Vagina (tissue), 2 donors: Measurements from ENCODE around the gene OPRM1. TPM values are rescaled to one million over a fixed set of nuclear protein-coding genes. Genes with fewer than 3 reads are reported as not detected.

Source experiments
- DNase-seq, 2 donors: peaks; one replicate each; pipeline ENCODE4 v3.0.0-alpha.2; 2017; ENCODE audit errors: extremely low spot score in 2 of 2
- H3K27ac ChIP-seq: fragments of 200-600 bp; sonication (generic); one replicate; pipeline ENCODE4 v1.5.1; 2019
- H3K27me3 ChIP-seq: fragments of 200-600 bp; sonication (generic); one replicate; pipeline ENCODE4 v1.5.1; 2019
- H3K36me3 ChIP-seq, 2 donors: fragments of 200-600 bp; sonication (generic); one replicate each; pipeline ENCODE4 v1.5.1; 2017 to 2019
- H3K4me1 ChIP-seq: fragments of 200-600 bp; sonication (generic); one replicate; pipeline ENCODE4 v1.5.1; 2019
- H3K4me3 ChIP-seq, 2 donors: fragments of 200-600 bp; sonication (generic); 1 replicate in 1 of 2; 2 replicates in 1 of 2; pipeline ENCODE4 v1.5.1; 2016 to 2019
- H3K9me3 ChIP-seq: fragments of 200-600 bp; sonication (generic); one replicate; pipeline ENCODE4 v1.5.1; 2019
- CTCF ChIP-seq, 3 experiments: fragments of 450-650 bp in 2 of 3; fragments of 200-600 bp in 1 of 3; sonication (generic) in 1 of 3; IDR thresholded peaks; one replicate each; pipeline ENCODE4 v1.5.1; 2017 to 2019; ENCODE audit warnings: antibody characterized with exemption in 3 of 3, mild to moderate bottlenecking in 2 of 3, moderate library complexity in 2 of 3
- POLR2A ChIP-seq, 2 donors: fragments of 450-650 bp; IDR thresholded peaks; one replicate each; pipeline ENCODE4 v1.6.1; 2017; ENCODE audit warnings: antibody characterized with exemption in 2 of 2, mild to moderate bottlenecking in 2 of 2, moderate library complexity in 2 of 2
- POLR2AphosphoS5 ChIP-seq, 2 donors: sonication (generic); formaldehyde crosslinking; IDR thresholded peaks; one replicate each; pipeline ENCODE4 v1.9.0; 2017; ENCODE audit warnings: antibody characterized with exemption in 2 of 2, mild to moderate bottlenecking in 2 of 2, low read depth in 1 of 2; ENCODE audit not compliant: insufficient read depth in 1 of 2
- intact Hi-C: fragments of 100-400 bp; cut with DNase I; formaldehyde crosslinking; loops from one replicate; pipeline ENCODE4 v1.15.1; 2023
- total RNA-seq: library from RNA; depleted of rRNA; stranded (reverse); fragments of >200 nt; gene quantifications from one replicate; pipeline ENCODE4 v1.2.3, GENCODE V29; 2016

The OPRM1 gene
- total RNA-seq, 1 donor from 2014 or later = 0.98 TPM

- Histone ChIP-seq H3K4me3 (no peak overlapping the region), H3K4me1 (no peaks in the 10 kb centered on the region), H3K27me3 (no peaks in the 10 kb centered on the region), H3K36me3 (no peaks in the 10 kb centered on the region), H3K9me3 (no peaks in the 10 kb centered on the region), H3K27ac (no peak overlapping the region)
- DNase-seq = no peak
- intact Hi-C loops = no loop called here
- TF ChIP-seq CTCF (IDR thresholded peaks at IDR 0.05) (no peak), POLR2A (IDR thresholded peaks at IDR 0.05) (no peak), POLR2AphosphoS5 (IDR thresholded peaks at IDR 0.05; ENCODE audit: insufficient read depth in 1 of 2, low read depth in 1 of 2) (no peak)
Observed at GRCh38 chr6:154268486-154268885, 229.4 kb downstream of the OPRM1 start.

DNA sequence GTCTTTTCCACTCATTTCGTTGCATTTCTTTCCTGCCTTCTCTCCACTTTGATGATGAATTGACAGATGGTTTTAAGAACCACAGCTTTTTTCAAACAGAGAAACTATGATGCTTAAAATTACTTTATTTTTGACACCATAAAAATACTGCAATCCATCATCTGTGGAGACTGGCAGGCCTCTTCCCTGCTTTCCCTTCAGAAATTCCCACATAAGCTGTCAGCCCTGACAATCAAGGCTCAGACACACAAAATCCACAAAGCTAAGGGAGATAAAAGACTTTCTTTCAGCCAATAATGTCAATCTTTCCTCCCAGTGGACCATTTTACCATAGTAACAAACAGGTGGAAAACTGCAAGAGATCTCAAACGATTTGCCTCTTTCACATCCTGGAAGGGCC is 235.1 kb downstream of the OPRM1 start:
- Histone ChIP-seq H3K27me3 (no peaks in the 10 kb centered on the region), H3K4me1 (no peaks in the 10 kb centered on the region), H3K36me3 (no peaks in the 10 kb centered on the region), H3K9me3 (no peaks in the 10 kb centered on the region), H3K4me3 (no peak overlapping the region), H3K27ac (no peak overlapping the region)
- intact Hi-C loops = loop anchor here (10.0 kb wide), 1 partner anchor 119 kb away; no protein-coding TSS in a partner anchor
- DNase-seq = no peak
- TF ChIP-seq CTCF (IDR thresholded peaks at IDR 0.05) (no peak), POLR2A (IDR thresholded peaks at IDR 0.05) (no peak), POLR2AphosphoS5 (IDR thresholded peaks at IDR 0.05; ENCODE audit: insufficient read depth in 1 of 2, low read depth in 1 of 2) (no peak)

DNA sequence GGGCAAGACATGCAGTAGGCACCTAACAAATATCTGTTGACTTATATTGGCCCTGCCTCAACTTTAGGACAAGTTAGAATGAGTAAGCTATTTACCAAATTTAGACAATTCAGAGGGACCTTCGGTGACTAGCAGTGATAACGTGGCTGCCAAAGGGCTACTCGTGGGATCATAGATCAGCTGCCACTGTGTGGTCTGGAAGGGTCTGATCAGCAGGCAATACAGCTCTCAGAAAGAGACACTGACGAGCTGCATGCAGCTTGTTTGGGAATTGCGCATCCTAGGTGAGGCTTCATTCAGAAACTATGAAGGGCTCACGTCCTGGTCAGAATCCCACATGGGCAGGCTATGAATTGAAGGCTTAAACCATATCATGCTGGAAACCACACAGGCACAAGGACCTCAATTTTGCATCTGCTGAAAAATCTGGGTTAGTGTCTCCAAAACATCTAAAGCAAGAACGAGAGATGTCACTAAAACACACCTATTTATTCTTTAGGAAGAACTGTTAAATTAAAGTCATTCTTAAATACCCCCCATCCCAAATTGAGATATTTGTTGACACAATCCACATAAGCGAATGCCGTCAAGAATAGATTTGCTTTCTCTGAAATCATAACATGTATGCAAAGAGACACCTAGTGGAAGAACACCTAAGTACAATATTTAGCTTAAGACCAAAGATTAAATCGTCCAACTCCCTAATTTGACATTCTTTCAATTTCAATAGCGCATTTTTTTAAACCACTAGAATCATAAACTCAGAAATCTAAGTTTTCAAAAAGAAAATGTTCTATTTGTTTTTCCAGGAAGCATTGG is 238.0 kb downstream of the OPRM1 start:
- Histone ChIP-seq H3K27me3 (no peaks in the 10 kb centered on the region), H3K9me3 (no peaks in the 10 kb centered on the region), H3K36me3 (no peaks in the 10 kb centered on the region), H3K4me1 (no peaks in the 10 kb centered on the region), H3K4me3 (no peak overlapping the region), H3K27ac (no peak overlapping the region)
- TF ChIP-seq POLR2AphosphoS5 (IDR thresholded peaks at IDR 0.05; ENCODE audit: insufficient read depth in 1 of 2, low read depth in 1 of 2) (no peak), POLR2A (IDR thresholded peaks at IDR 0.05) (no peak), CTCF (IDR thresholded peaks at IDR 0.05) (peak in 2 of 3 experiments; percentile 43 to 54)
- DNase-seq = no peak
- intact Hi-C loops = loop anchor here (10.0 kb wide), 1 partner anchor 122 kb away; no protein-coding TSS in a partner anchor

GRCh38 chr6:154277629-154278017 is 238.6 kb downstream of the OPRM1 start:
- Histone ChIP-seq H3K9me3 (no peaks in the 10 kb centered on the region), H3K4me3 (no peak overlapping the region), H3K27me3 (no peaks in the 10 kb centered on the region), H3K36me3 (no peaks in the 10 kb centered on the region), H3K27ac (no peak overlapping the region), H3K4me1 (no peaks in the 10 kb centered on the region)
- TF ChIP-seq CTCF (IDR thresholded peaks at IDR 0.05) (no peak), POLR2AphosphoS5 (IDR thresholded peaks at IDR 0.05; ENCODE audit: insufficient read depth in 1 of 2, low read depth in 1 of 2) (no peak), POLR2A (IDR thresholded peaks at IDR 0.05) (no peak)
- intact Hi-C loops = loop anchor here (10.0 kb wide), 1 partner anchor 123 kb away; no protein-coding TSS in a partner anchor
- no peak for DNase-seq

GRCh38 chr6:154280521-154280920 is 241.5 kb downstream of the OPRM1 start:
- Histone ChIP-seq H3K27ac (no peak overlapping the region), H3K9me3 (no peaks in the 10 kb centered on the region), H3K27me3 (no peaks in the 10 kb centered on the region), H3K36me3 (no peaks in the 10 kb centered on the region), H3K4me3 (no peak overlapping the region), H3K4me1 (no peaks in the 10 kb centered on the region)
- TF ChIP-seq POLR2A (IDR thresholded peaks at IDR 0.05) (no peak), POLR2AphosphoS5 (IDR thresholded peaks at IDR 0.05; ENCODE audit: insufficient read depth in 1 of 2, low read depth in 1 of 2) (no peak), CTCF (IDR thresholded peaks at IDR 0.05) (no peak)
- DNase-seq = no peak
- intact Hi-C loops = no loop called here
